ENCODE results near the gene PIK3C3. TPM values are rescaled to one million over a fixed set of nuclear protein-coding genes. Genes with fewer than 3 reads are reported as not detected.

The PIK3C3 gene
- total RNA-seq, 1 experiment from 2014 or later: 50.8 TPM

DNA sequence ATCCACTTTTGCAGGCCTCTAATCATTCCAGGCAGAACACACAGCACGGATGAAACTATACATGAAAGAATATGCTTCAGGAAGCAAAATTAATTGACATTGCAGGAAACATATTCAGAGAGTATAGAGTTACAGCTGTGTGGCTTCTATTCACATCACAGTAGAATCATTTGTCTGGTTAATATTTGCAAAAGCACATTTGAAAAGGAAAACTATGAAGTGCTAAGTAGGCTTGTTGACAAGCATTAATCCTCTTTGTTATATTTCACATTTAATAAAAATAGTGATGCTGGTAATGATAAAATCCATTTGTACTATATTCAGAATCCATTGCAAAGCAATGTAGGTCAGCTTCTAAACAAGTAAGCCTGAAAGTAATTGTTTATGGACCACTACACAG is 32.2 kb upstream of the PIK3C3 start:
- intact Hi-C loops (cut with micrococcal nuclease; ENCODE audit: unreplicated experiment): no loop called here
- no peaks in the 10 kb centered on the region for H3K36me3 ChIP-seq (ENCODE audit: insufficient read depth, low read length, poor library complexity, severe bottlenecking)
- no peak overlapping the region for H3K4me3 ChIP-seq (ENCODE audit: low read depth, low read length, poor library complexity, severe bottlenecking)
- no peaks in the 10 kb centered on the region for H3K9me3 ChIP-seq (ENCODE audit: low read depth, low read length, poor library complexity, severe bottlenecking)
- no TSS peak for BruUV-seq (replicated peaks)
- H3K27me3 ChIP-seq (replicated peaks; ENCODE audit: insufficient read depth, low read depth, low read length, poor library complexity): no peaks in the 10 kb centered on the region
- H3K4me1 ChIP-seq (ENCODE audit: insufficient read depth, low read length, poor library complexity, severe bottlenecking): peaks cover 28% of the 10 kb centered on the region
- TF ChIP-seq, protein P1, sequence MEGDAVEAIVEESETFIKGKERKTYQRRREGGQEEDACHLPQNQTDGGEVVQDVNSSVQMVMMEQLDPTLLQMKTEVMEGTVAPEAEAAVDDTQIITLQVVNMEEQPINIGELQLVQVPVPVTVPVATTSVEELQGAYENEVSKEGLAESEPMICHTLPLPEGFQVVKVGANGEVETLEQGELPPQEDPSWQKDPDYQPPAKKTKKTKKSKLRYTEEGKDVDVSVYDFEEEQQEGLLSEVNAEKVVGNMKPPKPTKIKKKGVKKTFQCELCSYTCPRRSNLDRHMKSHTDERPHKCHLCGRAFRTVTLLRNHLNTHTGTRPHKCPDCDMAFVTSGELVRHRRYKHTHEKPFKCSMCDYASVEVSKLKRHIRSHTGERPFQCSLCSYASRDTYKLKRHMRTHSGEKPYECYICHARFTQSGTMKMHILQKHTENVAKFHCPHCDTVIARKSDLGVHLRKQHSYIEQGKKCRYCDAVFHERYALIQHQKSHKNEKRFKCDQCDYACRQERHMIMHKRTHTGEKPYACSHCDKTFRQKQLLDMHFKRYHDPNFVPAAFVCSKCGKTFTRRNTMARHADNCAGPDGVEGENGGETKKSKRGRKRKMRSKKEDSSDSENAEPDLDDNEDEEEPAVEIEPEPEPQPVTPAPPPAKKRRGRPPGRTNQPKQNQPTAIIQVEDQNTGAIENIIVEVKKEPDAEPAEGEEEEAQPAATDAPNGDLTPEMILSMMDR (conservative IDR thresholded peaks at IDR 0.05; ENCODE audit: low read depth, low read length): no peak
- no peak for TF ChIP-seq EZH2 (IDR thresholded peaks at IDR 0.05; ENCODE audit: borderline replicate concordance, low read depth, low read length, poor library complexity, severe bottlenecking)
- no peak for DNase-seq (ENCODE audit: low spot score)
- no peak overlapping the region for H3K27ac ChIP-seq (ENCODE audit: low read depth, low read length, poor library complexity, severe bottlenecking)
- ChIA-PET CTCF (no interaction called here), POLR2A (ENCODE audit: low non-redundant PET) (no interaction called here)

DNA sequence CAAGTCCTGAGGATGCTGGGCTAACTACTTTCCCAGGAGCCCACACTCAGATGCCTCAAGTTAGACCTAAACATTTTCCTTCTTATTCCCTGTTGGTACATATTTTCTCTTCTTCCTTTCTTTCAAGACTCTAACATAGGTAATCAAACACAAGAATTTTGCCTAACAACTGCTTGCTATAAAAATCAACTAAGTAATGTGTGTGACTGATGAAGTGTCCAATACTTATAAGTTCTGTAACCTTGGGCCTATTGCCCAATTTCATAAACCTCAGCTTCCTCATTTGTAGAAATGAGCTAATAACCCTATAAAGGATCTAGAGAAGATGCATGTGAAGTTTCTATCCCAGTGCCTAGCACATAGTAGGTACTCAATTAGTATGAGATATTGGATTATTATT is 31.6 kb upstream of the PIK3C3 start:
- no TSS peak for BruUV-seq (replicated peaks)

DNA sequence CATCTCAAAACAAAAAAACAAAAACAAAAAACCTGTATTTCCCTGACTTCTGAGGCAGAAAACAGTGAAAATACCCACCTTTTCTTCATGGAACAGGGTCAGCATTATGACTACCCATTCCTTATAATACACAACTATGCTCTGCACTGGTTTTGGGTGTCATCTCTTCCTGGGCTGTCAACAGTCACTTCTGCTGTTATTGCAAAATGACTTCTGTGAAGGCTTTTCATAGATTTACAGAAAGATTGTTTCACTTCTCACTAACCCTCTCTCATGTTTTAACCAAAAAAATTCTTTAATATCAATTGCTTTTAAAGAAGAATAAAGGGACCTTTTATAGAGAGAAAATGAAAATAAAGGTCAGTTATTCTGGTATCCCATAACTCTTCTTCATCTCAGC is 26.5 kb upstream of the PIK3C3 start:
- no peaks in the 10 kb centered on the region for H3K27me3 ChIP-seq (replicated peaks; ENCODE audit: insufficient read depth, low read depth, low read length, poor library complexity)
- no peak for DNase-seq (ENCODE audit: low spot score)
- intact Hi-C loops (cut with micrococcal nuclease; ENCODE audit: unreplicated experiment): no loop called here
- H3K4me3 ChIP-seq (ENCODE audit: low read depth, low read length, poor library complexity, severe bottlenecking): no peak overlapping the region
- no peak overlapping the region for H3K27ac ChIP-seq (ENCODE audit: low read depth, low read length, poor library complexity, severe bottlenecking)
- no peaks in the 10 kb centered on the region for H3K9me3 ChIP-seq (ENCODE audit: low read depth, low read length, poor library complexity, severe bottlenecking)
- ChIA-PET POLR2A (ENCODE audit: low non-redundant PET) (no interaction called here), CTCF (no interaction called here)
- TF ChIP-seq, protein P1 (conservative IDR thresholded peaks at IDR 0.05; ENCODE audit: low read depth, low read length): no peak
- TF ChIP-seq EZH2 (IDR thresholded peaks at IDR 0.05; ENCODE audit: borderline replicate concordance, low read depth, low read length, poor library complexity, severe bottlenecking): no peak
- H3K4me1 ChIP-seq (ENCODE audit: insufficient read depth, low read length, poor library complexity, severe bottlenecking): peaks cover 18% of the 10 kb centered on the region
- no TSS peak for BruUV-seq (replicated peaks)
- no peaks in the 10 kb centered on the region for H3K36me3 ChIP-seq (ENCODE audit: insufficient read depth, low read length, poor library complexity, severe bottlenecking)

More for the DNA sequence above, 31.6 kb upstream of the PIK3C3 start:
- TF ChIP-seq, protein P1 (conservative IDR thresholded peaks at IDR 0.05; ENCODE audit: low read depth, low read length): no peak
- no peak for TF ChIP-seq EZH2 (IDR thresholded peaks at IDR 0.05; ENCODE audit: borderline replicate concordance, low read depth, low read length, poor library complexity, severe bottlenecking)
- Histone ChIP-seq H3K9me3 (ENCODE audit: low read depth, low read length, poor library complexity, severe bottlenecking) (no peaks in the 10 kb centered on the region), H3K27me3 (replicated peaks; ENCODE audit: insufficient read depth, low read depth, low read length, poor library complexity) (no peaks in the 10 kb centered on the region), H3K36me3 (ENCODE audit: insufficient read depth, low read length, poor library complexity, severe bottlenecking) (no peaks in the 10 kb centered on the region), H3K4me3 (ENCODE audit: low read depth, low read length, poor library complexity, severe bottlenecking) (no peak overlapping the region), H3K4me1 (ENCODE audit: insufficient read depth, low read length, poor library complexity, severe bottlenecking) (peaks cover 28% of the 10 kb centered on the region), H3K27ac (ENCODE audit: low read depth, low read length, poor library complexity, severe bottlenecking) (no peak overlapping the region)
- ChIA-PET POLR2A (ENCODE audit: low non-redundant PET) (interaction anchor here (0.6 kb wide), 1 partner anchor 1778 kb away, joined by 3 read pairs; no protein-coding TSS in a partner anchor), CTCF (no interaction called here)
- intact Hi-C loops (cut with micrococcal nuclease; ENCODE audit: unreplicated experiment): no loop called here
- no peak for DNase-seq (ENCODE audit: low spot score)

All from A673 (cell line).